AG04449 (cell line): Measurements from ENCODE around the gene SMAD1.
"Not testable (repeated sequence)": the region's sequence is repeated elsewhere in the genome, so short reads cannot be mapped to it uniquely, and the experiment has no call there.

Source experiments
- CTCF ChIA-PET: fragments of 350-600 bp; formaldehyde crosslinking; extraction: SDS; loops from one replicate; lab custom pipeline; 2021; ENCODE audit warnings: antibody characterized with exemption; lab: Yijun Ruan, JAX
- POLR2A ChIA-PET: fragments of 400-600, 350-600 bp; formaldehyde crosslinking; extraction: SDS; loops from one replicate; lab custom pipeline; 2020; ENCODE audit warnings: antibody characterized with exemption, inconsistent platforms; lab: Yijun Ruan, JAX
- DNase-seq: peaks from one replicate; pipeline ENCODE4 v3.0.0-alpha.2; 2010; ENCODE audit warnings: low read depth, low spot score
- H3K4me3 ChIP-seq: 2 replicates; pipeline ENCODE4 v1.5.1; 2011; ENCODE audit warnings: low read depth, mild to moderate bottlenecking, control low read depth, low read length
- CTCF ChIP-seq: IDR thresholded peaks from one replicate; pipeline ENCODE4 v1.5.1; 2011; ENCODE audit warnings: mild to moderate bottlenecking, moderate library complexity, low read length, control low read depth, inconsistent platforms; ENCODE audit not compliant: insufficient read depth; ENCODE audit errors: missing control alignments

Gene SMAD1

DNA sequence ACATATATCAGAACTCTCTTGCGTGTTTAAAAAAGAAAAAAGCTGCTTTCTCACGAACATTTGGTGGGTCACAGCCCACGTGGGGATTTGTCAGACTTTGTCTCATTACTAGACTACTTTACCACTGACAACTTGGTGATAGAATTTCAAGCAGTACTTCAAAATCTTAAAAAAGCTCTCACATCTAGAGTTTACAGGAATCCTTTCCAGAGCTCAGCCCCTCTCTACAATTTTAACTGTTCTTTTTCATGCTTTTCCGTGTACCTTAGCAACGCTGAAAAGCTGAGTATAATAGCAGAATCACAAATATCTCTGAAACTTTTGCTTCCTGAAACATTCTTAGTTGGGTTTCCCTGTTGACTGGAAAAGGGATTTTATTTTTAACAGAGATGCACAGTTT is 50.2 kb downstream of the SMAD1 start:
- no peak overlapping the region for H3K4me3 ChIP-seq
- POLR2A ChIA-PET: no interaction called here
- CTCF ChIA-PET: interaction anchor here (0.8 to 1.5 kb wide), 4 partner anchors 12 to 298 kb away, joined by 3 to 8 read pairs (median 4); no protein-coding TSS in a partner anchor
- no peak for TF ChIP-seq CTCF
- no peak for DNase-seq

DNA sequence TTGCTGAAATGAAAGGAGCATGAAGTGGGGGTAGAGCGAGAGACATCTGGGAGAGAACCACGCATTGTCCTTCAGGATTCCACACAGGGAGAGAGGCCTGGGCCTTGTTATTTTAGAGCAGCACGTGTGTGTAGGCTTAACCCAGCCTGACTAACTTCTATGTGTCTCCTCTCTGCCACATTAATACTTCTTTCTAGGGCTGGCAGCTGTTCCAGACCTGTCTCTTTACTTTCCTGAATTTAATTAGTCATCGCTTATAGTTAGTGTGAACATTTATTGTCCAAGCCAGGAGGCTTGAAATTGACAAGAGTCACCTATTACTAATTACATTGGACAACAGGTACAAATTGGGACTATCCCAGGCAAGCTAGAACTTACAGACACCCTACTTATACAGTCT is 51.3 kb downstream of the SMAD1 start:
- ChIA-PET CTCF (interaction anchor here (0.8 to 1.5 kb wide), 2 partner anchors 9 to 24 kb away, joined by 3 to 8 read pairs; no protein-coding TSS in a partner anchor), POLR2A (no interaction called here)
- TF ChIP-seq CTCF: no peak
- DNase-seq: no peak
- no peak overlapping the region for H3K4me3 ChIP-seq

- H3K4me3 ChIP-seq, DNase-seq: not testable (repeated sequence)
- ChIA-PET POLR2A (interaction anchor here (0.6 kb wide), 1 partner anchor 50 kb away, joined by 3 read pairs; no protein-coding TSS in a partner anchor), CTCF (interaction anchor here (0.8 to 1.5 kb wide), 2 partner anchors 9 to 24 kb away, joined by 3 to 8 read pairs; no protein-coding TSS in a partner anchor)
These were observed 51.8 kb downstream of the SMAD1 start for GRCh38 chr4:145533415-145533814.

- no peak for TF ChIP-seq CTCF
- H3K4me3 ChIP-seq: no peak overlapping the region
- DNase-seq: no peak
- CTCF ChIA-PET: interaction anchor here (0.8 kb wide), 1 partner anchor 10 kb away, joined by 3 read pairs; no protein-coding TSS in a partner anchor
- POLR2A ChIA-PET: interaction anchor here (0.6 kb wide), 1 partner anchor 50 kb away, joined by 3 read pairs; no protein-coding TSS in a partner anchor
These were observed 52.3 kb downstream of the SMAD1 start for GRCh38 chr4:145533961-145534360.

- no peak overlapping the region for H3K4me3 ChIP-seq
- DNase-seq: no peak
- ChIA-PET CTCF (no interaction called here), POLR2A (no interaction called here)
- no peak for TF ChIP-seq CTCF
These were observed 53.5 kb downstream of the SMAD1 start for GRCh38 chr4:145535202-145535601.

DNA sequence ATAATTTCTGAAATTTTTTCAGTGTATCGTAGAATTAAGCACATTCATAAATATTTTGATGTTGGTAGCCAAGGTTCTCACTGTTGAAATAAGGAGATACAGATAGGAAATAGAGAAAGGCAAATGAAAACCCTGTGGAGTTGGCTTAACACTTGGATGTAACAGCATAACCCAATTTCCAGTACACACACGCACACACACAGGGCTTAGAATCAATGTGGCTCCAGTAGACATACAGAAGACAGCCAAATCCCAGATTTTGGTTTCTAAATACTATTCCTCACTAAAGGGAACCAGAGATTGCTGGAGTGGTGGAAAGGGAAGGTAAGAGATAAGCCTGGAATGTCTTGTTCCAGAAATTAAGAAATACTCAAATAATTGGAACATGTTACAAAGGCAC is 54.4 kb downstream of the SMAD1 start:
- H3K4me3 ChIP-seq: no peak overlapping the region
- no peak for TF ChIP-seq CTCF
- ChIA-PET CTCF (interaction anchor here (1.0 kb wide), 1 partner anchor 20 kb away, joined by 3 read pairs; no protein-coding TSS in a partner anchor), POLR2A (no interaction called here)
- DNase-seq: no peak

DNA sequence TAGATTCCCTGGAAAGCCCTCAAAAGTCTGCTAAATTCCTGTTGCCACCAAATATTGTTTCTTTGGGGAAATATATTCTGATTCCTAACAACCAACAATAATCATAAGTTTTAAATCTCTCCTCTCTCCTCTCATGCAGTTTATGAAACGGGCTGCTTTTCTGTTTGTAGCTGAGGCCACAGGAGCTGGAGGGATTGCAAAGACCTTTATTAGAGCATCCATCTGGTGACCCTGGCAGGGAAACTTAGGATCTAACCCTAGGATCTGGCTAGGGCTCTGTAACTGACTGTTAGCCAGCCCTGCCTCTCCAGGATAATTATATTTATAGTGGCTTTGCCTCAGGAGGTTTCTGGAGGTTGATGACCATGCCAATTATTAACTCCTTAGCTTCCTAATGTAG is 56.9 kb downstream of the SMAD1 start:
- no peak for DNase-seq
- CTCF ChIA-PET: interaction anchor here (1.1 to 2.6 kb wide), 3 partner anchors 17 to 71 kb away, joined by 3 to 10 read pairs (median 7); no protein-coding TSS in a partner anchor
- TF ChIP-seq CTCF: no peak
- H3K4me3 ChIP-seq: no peak overlapping the region
- POLR2A ChIA-PET: no interaction called here
